Measurements from ENCODE around the gene LRBA.

GRCh38 chr4:150461957-150462356 is 553.1 kb downstream of the LRBA start:
- TF ChIP-seq CTCF (IDR thresholded peaks at IDR 0.05), result no peak
- no peak for TF ChIP-seq YY1 (IDR thresholded peaks at IDR 0.05; ENCODE audit: low read depth)
- no peak for TF ChIP-seq MEF2A (IDR thresholded peaks at IDR 0.05; ENCODE audit: borderline replicate concordance, low read depth)
- no peak for TF ChIP-seq EP300 (IDR thresholded peaks at IDR 0.05; ENCODE audit: borderline replicate concordance in 1 of 2, low read depth in 1 of 2, low read length in 1 of 2)
- TF ChIP-seq RXRA (IDR thresholded peaks at IDR 0.05; ENCODE audit: borderline replicate concordance, low read depth), result no peak
- no peak for TF ChIP-seq POLR2AphosphoS5 (IDR thresholded peaks at IDR 0.05; ENCODE audit: low read depth, low read length)
- TF ChIP-seq SMC3 (IDR thresholded peaks at IDR 0.05; ENCODE audit: low read depth, low read length), result no peak

Measured in SK-N-SH (cell line).